SK-N-SH (cell line): ENCODE measurements around the gene PEG3. TPM values are rescaled to one million over a fixed set of nuclear protein-coding genes. Genes with fewer than 3 reads are reported as not detected.

Experiments used
- CTCF ChIA-PET: fragments of 300-600, 350-600 bp; formaldehyde crosslinking; extraction: SDS; loops from one replicate; lab custom pipeline; 2021; lab: Yijun Ruan, JAX
- POLR2A ChIA-PET: fragments of 350-600 bp; sonication (Branson Sonifier 250); formaldehyde crosslinking; extraction: SDS; loops from one replicate; lab custom pipeline; 2020; ENCODE audit warnings: antibody characterized with exemption, inconsistent platforms; lab: Yijun Ruan, JAX
- DNase-seq: peaks from one replicate; pipeline ENCODE4 v3.0.0; 2012
- H2AFZ ChIP-seq: fragments of 200-600 bp; sonication (generic); 2 replicates; pipeline ENCODE4 v1.8.1; 2016; ENCODE audit warnings: antibody characterized with exemption, mild to moderate bottlenecking, low read depth
- H3F3A ChIP-seq: fragments of 200-600 bp; sonication (generic); replicated peaks from 2 replicates; pipeline ENCODE3; 2016; ENCODE audit warnings: antibody characterized with exemption, mild to moderate bottlenecking; ENCODE audit not compliant: insufficient read depth
- H3K27ac ChIP-seq, 2 experiments: fragments of 200-500 bp in 1 of 2; fragments of 200-600 bp in 1 of 2; sonication (Bioruptor generic) in 1 of 2; sonication (generic), shearing (Covaris generic) in 1 of 2; 2 replicates each; pipeline versions ENCODE4 v1.5.1 to v1.6.1; 2014 to 2016; ENCODE audit warnings: low read depth in 2 of 2, inconsistent platforms in 1 of 2, low read length in 1 of 2, mild to moderate bottlenecking in 1 of 2, mixed read lengths in 1 of 2
- H3K27me3 ChIP-seq: fragments of 200-600 bp; sonication (generic), shearing (Covaris generic); 2 replicates; pipeline ENCODE4 v1.6.1; 2016; ENCODE audit warnings: mixed run types; ENCODE audit not compliant: insufficient read depth
- H3K36me3 ChIP-seq, 2 experiments: fragments of 200-500 bp in 1 of 2; fragments of 200-600 bp in 1 of 2; sonication (Bioruptor generic) in 1 of 2; sonication (generic) in 1 of 2; replicated peaks in 1 of 2; 2 replicates each; pipeline versions ENCODE3 to v1.5.1; 2014 to 2016; ENCODE audit warnings: low read length in 1 of 2, mild to moderate bottlenecking in 1 of 2; ENCODE audit not compliant: insufficient read depth in 2 of 2, control insufficient read depth in 1 of 2
- H3K4me1 ChIP-seq, 2 experiments: fragments of 200-500 bp in 1 of 2; fragments of 200-600 bp in 1 of 2; sonication (Bioruptor generic) in 1 of 2; sonication (generic), shearing (Covaris generic) in 1 of 2; 2 replicates each; pipeline versions ENCODE4 v1.5.1 to v1.6.1; 2014 to 2016; ENCODE audit warnings: low read depth in 1 of 2, low read length in 1 of 2, mixed run types in 1 of 2; ENCODE audit not compliant: insufficient read depth in 2 of 2, control insufficient read depth in 1 of 2
- H3K4me2 ChIP-seq: fragments of 200-600 bp; sonication (generic), shearing (Covaris generic); 2 replicates; pipeline ENCODE4 v1.6.1; 2017; ENCODE audit warnings: mixed run types
- H3K4me3 ChIP-seq, 2 experiments: fragments of 200-500 bp in 1 of 2; fragments of 200-600 bp in 1 of 2; sonication (Bioruptor generic) in 1 of 2; sonication (generic), shearing (Covaris generic) in 1 of 2; 2 replicates each; pipeline versions ENCODE4 v1.5.1 to v1.8.1; 2014 to 2016; ENCODE audit warnings: low read depth in 2 of 2, inconsistent platforms in 1 of 2, low read length in 1 of 2, mild to moderate bottlenecking in 1 of 2, mixed read lengths in 1 of 2, moderate library complexity in 1 of 2
- H3K79me2 ChIP-seq: fragments of 200-600 bp; sonication (generic); 2 replicates; pipeline ENCODE4 v1.8.1; 2017; ENCODE audit warnings: mild to moderate bottlenecking; ENCODE audit not compliant: insufficient read depth
- H3K9ac ChIP-seq: fragments of 200-600 bp; sonication (generic); 2 replicates; pipeline ENCODE4 v1.6.1; 2017; ENCODE audit warnings: mixed run types
- H3K9me2 ChIP-seq: fragments of 200-600 bp; sonication (generic); 2 replicates; pipeline ENCODE4 v1.6.1; 2017; ENCODE audit warnings: mixed run types
- H3K9me3 ChIP-seq: fragments of 200-600 bp; sonication (generic); 2 replicates; pipeline ENCODE4 v1.6.1; 2017; ENCODE audit warnings: mixed run types, mild to moderate bottlenecking, moderate library complexity
- H4K20me1 ChIP-seq: fragments of 200-600 bp; sonication (generic); 2 replicates; pipeline ENCODE4 v1.6.1; 2017; ENCODE audit warnings: mild to moderate bottlenecking, mixed run types; ENCODE audit not compliant: insufficient read depth
- CTCF ChIP-seq: fragments of 200-600 bp; sonication (generic); IDR thresholded peaks from 2 replicates; pipeline ENCODE4 v1.6.1; 2017; ENCODE audit warnings: antibody characterized with exemption, mild to moderate bottlenecking, moderate library complexity
- ELF1 ChIP-seq: IDR thresholded peaks from 2 replicates; pipeline ENCODE4 v1.4.0; 2012
- EP300 ChIP-seq, 2 experiments: IDR thresholded peaks; 2 replicates each; pipeline versions ENCODE4 v1.4.0 to v1.6.1; 2012; ENCODE audit warnings: borderline replicate concordance in 1 of 2, low read depth in 1 of 2, low read length in 1 of 2
- FOXM1 ChIP-seq: IDR thresholded peaks from 2 replicates; pipeline ENCODE4 v1.4.0; 2012; ENCODE audit warnings: low read depth, mild to moderate bottlenecking
- GABPA ChIP-seq: IDR thresholded peaks from 2 replicates; pipeline ENCODE4 v1.4.0; 2012; ENCODE audit warnings: low read depth, mild to moderate bottlenecking
- GATA2 ChIP-seq: sonication (generic); formaldehyde crosslinking; IDR thresholded peaks from 2 replicates; pipeline ENCODE4 v1.5.0; 2020; ENCODE audit warnings: mild to moderate bottlenecking, missing genetic modification reagents
- IRF3 ChIP-seq: fragments of 150-350 bp; IDR thresholded peaks from 2 replicates; pipeline ENCODE4 v1.6.1; 2016; ENCODE audit warnings: mild to moderate bottlenecking, low read depth, low read length
- JUND ChIP-seq: IDR thresholded peaks from 2 replicates; pipeline ENCODE4 v1.4.0; 2012
- MAX ChIP-seq: IDR thresholded peaks from 2 replicates; pipeline ENCODE4 v1.4.0; 2012; ENCODE audit warnings: low read depth
- MEF2A ChIP-seq: IDR thresholded peaks from 2 replicates; pipeline ENCODE4 v1.4.0; 2012; ENCODE audit warnings: low read depth, borderline replicate concordance
- MXI1 ChIP-seq: IDR thresholded peaks from 2 replicates; pipeline ENCODE4 v1.6.1; 2012; ENCODE audit warnings: mild to moderate bottlenecking, low read depth, low read length, improper control_type of control experiment
- NRF1 ChIP-seq: IDR thresholded peaks from 2 replicates; pipeline ENCODE4 v1.6.1; 2012; ENCODE audit warnings: low read depth, mild to moderate bottlenecking, low read length
- PBX3 ChIP-seq: IDR thresholded peaks from 2 replicates; pipeline ENCODE4; 2012
- POLR2AphosphoS5 ChIP-seq: IDR thresholded peaks from 2 replicates; pipeline ENCODE4 v1.6.1; 2012; ENCODE audit warnings: low read depth, low read length
- RCOR1 ChIP-seq: fragments of 150-350 bp; IDR thresholded peaks from 2 replicates; pipeline ENCODE4 v1.6.1; 2017; ENCODE audit warnings: antibody characterized with exemption, low read length
- RXRA ChIP-seq: IDR thresholded peaks from 2 replicates; pipeline ENCODE4 v1.4.0; 2012; ENCODE audit warnings: low read depth, mild to moderate bottlenecking, borderline replicate concordance
- TEAD4 ChIP-seq: IDR thresholded peaks from 2 replicates; pipeline ENCODE4 v1.4.0; 2012; ENCODE audit warnings: mild to moderate bottlenecking, borderline replicate concordance; ENCODE audit not compliant: insufficient read depth
- USF2 ChIP-seq: fragments of 150-350 bp; IDR thresholded peaks from 2 replicates; pipeline ENCODE4 v1.6.1; 2017; ENCODE audit warnings: antibody characterized with exemption, low read length, low read depth, borderline replicate concordance
- WGBS: methylation state at CpG from one replicate; pipeline ENCODE4 v1.1.6; 2017; ENCODE audit warnings: low lambda C conversion rate; 5-methylcytosine and 5-hydroxymethylcytosine counted together
- polyA plus RNA-seq, 3 experiments: library from polyadenylated mRNA; depleted of rRNA; stranded (reverse); fragments of >200 nt; gene quantifications; 2 replicates each; pipeline ENCODE4 v1.2.3, GENCODE V29; 2012

Gene PEG3
- polyA plus RNA-seq, 1 of the 3 experiments (the other 2 are of a cell fraction): 0.12 TPM

- no peak for TF ChIP-seq USF2
- no peak for TF ChIP-seq EP300 (IDR thresholded peaks at IDR 0.05; ENCODE audit: borderline replicate concordance in 1 of 2, low read depth in 1 of 2, low read length in 1 of 2)
Measured at GRCh38 chr19:56827708-56828107, 12.8 kb downstream of the PEG3 start (continued).

GRCh38 chr19:56823956-56824355 lies 16.6 kb downstream of the PEG3 start:
- H3K4me3 ChIP-seq: no peak overlapping the region
- no peaks in the 10 kb centered on the region for H3K4me1 ChIP-seq
- H3K4me2 ChIP-seq: no peak overlapping the region
- ChIA-PET POLR2A (no interaction called here), CTCF (interaction anchor here (1.1 kb wide), 1 partner anchor 14 kb away, joined by 3 read pairs; no protein-coding TSS in a partner anchor)
- DNase-seq: no peak
- H3K9me3 ChIP-seq: no peaks in the 10 kb centered on the region
- H3F3A ChIP-seq: no peaks in the 10 kb centered on the region
- H3K27ac ChIP-seq: no peak overlapping the region
- no peaks in the 10 kb centered on the region for H4K20me1 ChIP-seq
- no peak overlapping the region for H3K9ac ChIP-seq
- no peaks in the 10 kb centered on the region for H3K79me2 ChIP-seq
- no peaks in the 10 kb centered on the region for H3K27me3 ChIP-seq
- no peak overlapping the region for H2AFZ ChIP-seq
- TF ChIP-seq RXRA: no peak
- TF ChIP-seq MXI1: no peak
- TF ChIP-seq ELF1: no peak
- TF ChIP-seq RCOR1: no peak
- no peak for TF ChIP-seq GATA2 (CRISPR knock-in tag)
- TF ChIP-seq IRF3: no peak
- TF ChIP-seq CTCF: no peak
- no peak for TF ChIP-seq FOXM1
- no peak for TF ChIP-seq TEAD4
- H3K9me2 ChIP-seq: no peaks in the 10 kb centered on the region
- H3K36me3 ChIP-seq: no peaks in the 10 kb centered on the region
- 0% methylated on average over 1 of the region's 6 CpGs for WGBS

- Histone ChIP-seq H3F3A (no peaks in the 10 kb centered on the region), H3K79me2 (no peaks in the 10 kb centered on the region), H2AFZ (no peak overlapping the region), H3K9me2 (no peaks in the 10 kb centered on the region), H4K20me1 (no peaks in the 10 kb centered on the region), H3K4me1 (no peaks in the 10 kb centered on the region), H3K36me3 (no peaks in the 10 kb centered on the region), H3K4me3 (no peak overlapping the region), H3K9me3 (no peaks in the 10 kb centered on the region), H3K4me2 (no peak overlapping the region), H3K9ac (no peak overlapping the region), H3K27ac (no peak overlapping the region), H3K27me3 (no peaks in the 10 kb centered on the region)
- no peak for TF ChIP-seq MAX
- TF ChIP-seq CTCF: no peak
- TF ChIP-seq PBX3: no peak
- TF ChIP-seq POLR2AphosphoS5: no peak
- no peak for TF ChIP-seq JUND
- TF ChIP-seq GATA2 (CRISPR knock-in tag): no peak
- no peak for TF ChIP-seq GABPA
- TF ChIP-seq MEF2A: no peak
- TF ChIP-seq NRF1: no peak
- TF ChIP-seq TEAD4: no peak
- CTCF ChIA-PET: no interaction called here
- no peak for DNase-seq
- POLR2A ChIA-PET: no interaction called here
- WGBS: 58% methylated on average over 3 of the region's 12 CpGs
Measured at GRCh38 chr19:56823417-56823816, 17.1 kb downstream of the PEG3 start.
